CD4-positive, alpha-beta T cell (primary cell): ENCODE results near the gene COL13A1. TPM values are rescaled to one million over a fixed set of nuclear protein-coding genes. Genes with fewer than 3 reads are reported as not detected.

Experiments
- ATAC-seq: fragments of 200-7000 bp; cut with Tn5 transposase; one replicate; pipeline ENCODE4 v1.10.0; 2022; ENCODE audit warnings: mild to moderate bottlenecking; ENCODE audit not compliant: poor library complexity
- CTCF ChIA-PET: fragments of 350-600 bp; sonication (Branson Sonifier 250); formaldehyde crosslinking; loops from one replicate; lab custom pipeline; 2021; ENCODE audit warnings: antibody characterized with exemption, inconsistent platforms; lab: Charles Lee
- POLR2A ChIA-PET: fragments of 350-600 bp; sonication (Branson Sonifier 250); formaldehyde crosslinking; loops from one replicate; lab custom pipeline; 2021; ENCODE audit warnings: antibody characterized with exemption, inconsistent platforms; lab: Charles Lee
- DNase-seq, 14 experiments: peaks; one replicate each; pipeline ENCODE4 v3.0.0-alpha.2; 2013 to 2020; ENCODE audit warnings: mixed read lengths in 2 of 14
- H3K27ac ChIP-seq, 2 donors: one replicate each; pipeline versions ENCODE4 v1.5.1 to v1.7.0; 2013; ENCODE audit warnings: low read length in 2 of 2, low read depth in 1 of 2, mild to moderate bottlenecking in 1 of 2
- H3K27me3 ChIP-seq, 2 experiments: 1 replicate in 1 of 2; 2 replicates in 1 of 2; pipeline versions ENCODE4 v1.6.1 to v1.7.0; 2013; ENCODE audit warnings: low read length in 2 of 2, control low read depth in 1 of 2, mild to moderate bottlenecking in 1 of 2, moderate library complexity in 1 of 2; ENCODE audit not compliant: insufficient read depth in 2 of 2, control insufficient read depth in 1 of 2
- H3K36me3 ChIP-seq: one replicate; pipeline ENCODE4 v1.6.1; 2013; ENCODE audit warnings: low read length, control low read depth; ENCODE audit not compliant: insufficient read depth
- H3K4me1 ChIP-seq: one replicate; pipeline ENCODE4 v1.6.1; 2013; ENCODE audit warnings: low read length, control low read depth; ENCODE audit not compliant: insufficient read depth
- H3K4me3 ChIP-seq: one replicate; pipeline ENCODE4 v1.5.1; 2013; ENCODE audit warnings: mild to moderate bottlenecking, low read length, moderate library complexity
- H3K9me3 ChIP-seq, 2 experiments: 1 replicate in 1 of 2; 2 replicates in 1 of 2; pipeline versions ENCODE4 v1.6.1 to v1.7.0; 2013; ENCODE audit warnings: low read length in 2 of 2, mild to moderate bottlenecking in 2 of 2, control low read depth in 1 of 2, moderate library complexity in 1 of 2; ENCODE audit not compliant: control insufficient read depth in 1 of 2, insufficient read depth in 1 of 2
- H3K27ac Mint-ChIP-seq: one replicate; pipeline ENCODE4 v1.8.0; 2020; ENCODE audit warnings: mixed read lengths
- H3K27me3 Mint-ChIP-seq: one replicate; pipeline ENCODE4 v1.8.0; 2021; ENCODE audit warnings: mixed read lengths
- H3K36me3 Mint-ChIP-seq: one replicate; pipeline ENCODE4 v1.8.0; 2021; ENCODE audit warnings: low read depth, mixed read lengths
- H3K4me1 Mint-ChIP-seq: one replicate; pipeline ENCODE4 v1.8.0; 2021; ENCODE audit warnings: low read depth, mixed read lengths
- H3K4me3 Mint-ChIP-seq: one replicate; pipeline ENCODE4 v1.8.0; 2020; ENCODE audit warnings: mild to moderate bottlenecking, mixed read lengths
- H3K9me3 Mint-ChIP-seq: one replicate; pipeline ENCODE4 v1.8.0; 2020; ENCODE audit warnings: mixed read lengths
- intact Hi-C, 2 experiments: fragments of 100-400 bp; cut with DNase I in 1 of 2; cut with micrococcal nuclease in 1 of 2; formaldehyde crosslinking; loops; one replicate each; pipeline versions ENCODE4 v1.15.1 to v1.9.0; 2023 to 2025; cut with DNase I, micrococcal nuclease
- total RNA-seq, 174 experiments: library from RNA in 2 of 174; stranded (reverse) in 2 of 174; gene quantifications; one replicate each; pipeline ENCODE4 v1.2.3 and lab custom pipeline; 2021 to 2026
- TF ChIP-seq, protein P1 (sequence below): fragments of 200-600 bp; IDR thresholded peaks from one replicate; pipeline ENCODE4 v1.8.0; 2022; ENCODE audit warnings: antibody characterized with exemption, mild to moderate bottlenecking

COL13A1 gene
- total RNA-seq, 2 experiments from 2014 or later, result not detected

DNA sequence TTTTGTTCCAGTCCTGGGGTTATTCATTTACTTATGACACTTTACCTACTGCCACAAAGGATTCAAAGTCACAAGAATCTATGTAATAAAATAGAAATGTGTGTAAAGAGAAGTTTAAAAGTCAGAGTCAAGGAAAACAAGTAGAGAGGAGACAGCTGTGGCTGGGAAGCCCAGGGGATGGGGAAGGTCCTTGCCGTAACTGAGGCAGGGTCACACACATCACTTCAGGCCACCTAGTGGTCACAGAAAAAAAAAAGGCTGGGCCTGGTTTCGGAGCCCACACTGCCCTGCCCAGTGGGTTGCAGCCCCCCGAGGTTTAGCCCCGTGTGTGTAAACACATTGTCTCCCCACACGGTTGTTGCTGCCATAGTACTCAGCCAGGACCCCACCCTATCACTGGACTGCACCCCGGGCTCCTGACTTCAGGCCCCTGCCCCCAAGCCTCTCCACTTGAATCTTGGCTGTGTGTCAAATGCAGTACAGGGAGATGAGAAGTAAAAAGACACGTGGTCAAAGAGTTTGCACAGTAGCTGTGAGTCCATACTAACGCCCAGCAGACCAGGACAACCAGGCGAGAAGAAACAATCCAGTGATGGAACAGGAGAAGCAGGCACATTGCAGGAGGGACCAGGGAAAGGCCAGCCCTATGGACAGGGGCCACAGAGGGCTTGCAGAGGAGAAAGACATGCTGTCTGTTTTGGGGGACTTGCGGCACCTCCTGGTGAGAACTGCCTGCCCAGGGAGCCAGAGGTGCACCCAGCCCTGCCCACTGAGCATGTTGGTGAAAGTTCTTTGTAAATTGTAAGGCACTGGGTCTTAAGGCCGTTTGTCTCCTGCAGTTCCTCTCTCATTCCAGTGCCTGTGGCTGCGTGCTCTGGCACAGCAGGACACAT, 159.5 kb downstream of the COL13A1 start:
- TF ChIP-seq, protein P1, sequence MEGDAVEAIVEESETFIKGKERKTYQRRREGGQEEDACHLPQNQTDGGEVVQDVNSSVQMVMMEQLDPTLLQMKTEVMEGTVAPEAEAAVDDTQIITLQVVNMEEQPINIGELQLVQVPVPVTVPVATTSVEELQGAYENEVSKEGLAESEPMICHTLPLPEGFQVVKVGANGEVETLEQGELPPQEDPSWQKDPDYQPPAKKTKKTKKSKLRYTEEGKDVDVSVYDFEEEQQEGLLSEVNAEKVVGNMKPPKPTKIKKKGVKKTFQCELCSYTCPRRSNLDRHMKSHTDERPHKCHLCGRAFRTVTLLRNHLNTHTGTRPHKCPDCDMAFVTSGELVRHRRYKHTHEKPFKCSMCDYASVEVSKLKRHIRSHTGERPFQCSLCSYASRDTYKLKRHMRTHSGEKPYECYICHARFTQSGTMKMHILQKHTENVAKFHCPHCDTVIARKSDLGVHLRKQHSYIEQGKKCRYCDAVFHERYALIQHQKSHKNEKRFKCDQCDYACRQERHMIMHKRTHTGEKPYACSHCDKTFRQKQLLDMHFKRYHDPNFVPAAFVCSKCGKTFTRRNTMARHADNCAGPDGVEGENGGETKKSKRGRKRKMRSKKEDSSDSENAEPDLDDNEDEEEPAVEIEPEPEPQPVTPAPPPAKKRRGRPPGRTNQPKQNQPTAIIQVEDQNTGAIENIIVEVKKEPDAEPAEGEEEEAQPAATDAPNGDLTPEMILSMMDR, result no peak
- no peaks in the 10 kb centered on the region for H3K9me3 ChIP-seq
- CTCF ChIA-PET, result no interaction called here
- intact Hi-C loops, result loop anchor here in 1 of 2 experiments (10.0 kb wide), 1 partner anchor 184 kb away; the partner anchor contains the start of gene TYSND1
- no peak overlapping the region for H3K4me3 ChIP-seq
- peaks cover 32% of the 10 kb centered on the region for H3K27me3 Mint-ChIP-seq
- DNase-seq (no peak), ATAC-seq (no peak)
- H3K27ac ChIP-seq, result no peak overlapping the region
- POLR2A ChIA-PET, result no interaction called here
- H3K9me3 Mint-ChIP-seq, result no peaks in the 10 kb centered on the region
- no peaks in the 10 kb centered on the region for H3K4me1 Mint-ChIP-seq
- H3K27ac Mint-ChIP-seq, result no peak overlapping the region
- H3K36me3 ChIP-seq, result no peaks in the 10 kb centered on the region
- H3K36me3 Mint-ChIP-seq, result no peaks in the 10 kb centered on the region
- peaks cover 0 to 12% of the 10 kb centered on the region in 2 experiments for H3K27me3 ChIP-seq
- H3K4me1 ChIP-seq, result no peaks in the 10 kb centered on the region
- no peak overlapping the region for H3K4me3 Mint-ChIP-seq

DNA sequence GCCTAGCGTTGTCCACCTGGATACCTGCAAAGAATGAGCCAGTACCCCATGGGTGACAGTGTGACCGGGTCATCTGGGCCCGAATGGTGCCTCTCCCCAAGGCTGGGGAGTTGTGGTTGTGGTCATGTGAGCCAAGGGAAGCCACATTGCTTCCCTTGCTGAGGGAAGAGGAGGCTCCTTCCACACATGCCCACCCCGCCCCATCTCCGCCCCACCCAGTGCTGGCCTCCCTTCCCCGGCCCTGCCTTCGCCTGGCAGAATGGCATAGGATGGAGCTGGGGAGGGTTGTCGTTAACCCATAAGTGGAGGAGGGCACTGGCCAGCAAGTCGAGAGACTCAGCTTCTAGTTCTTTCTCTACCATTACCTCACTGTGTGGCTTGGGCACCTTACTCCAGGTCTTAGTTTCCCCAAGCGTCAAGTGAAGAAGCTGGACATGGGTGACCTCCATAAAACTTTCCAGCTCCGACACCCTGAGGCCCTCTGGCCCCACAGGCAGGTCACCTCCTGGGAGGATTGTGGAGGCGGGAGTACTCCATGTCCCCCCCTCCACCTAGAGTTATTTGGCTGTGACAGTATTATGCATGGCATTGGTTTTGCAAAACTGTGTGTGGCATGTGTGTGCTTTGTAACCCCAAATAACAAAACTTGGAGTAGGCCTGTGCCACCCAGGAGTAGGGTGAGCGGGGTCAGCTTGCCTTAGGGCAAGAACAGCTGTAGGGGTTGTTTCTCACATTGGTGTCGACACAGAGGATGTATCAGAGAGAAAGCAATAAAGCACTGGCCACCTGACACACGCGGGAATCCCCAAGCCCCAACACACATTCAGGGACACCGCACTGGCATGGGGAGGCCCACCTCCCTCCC, 160.4 kb downstream of the COL13A1 start:
- H3K4me3 Mint-ChIP-seq, result no peak overlapping the region
- H3K36me3 Mint-ChIP-seq, result no peaks in the 10 kb centered on the region
- Histone ChIP-seq H3K4me1 (no peaks in the 10 kb centered on the region), H3K36me3 (no peaks in the 10 kb centered on the region), H3K4me3 (no peak overlapping the region), H3K9me3 (no peaks in the 10 kb centered on the region), H3K27ac (no peak overlapping the region), H3K27me3 (peaks cover 0 to 6% of the 10 kb centered on the region in 2 experiments)
- H3K9me3 Mint-ChIP-seq, result no peaks in the 10 kb centered on the region
- no peaks in the 10 kb centered on the region for H3K4me1 Mint-ChIP-seq
- DNase-seq, result no peak
- H3K27me3 Mint-ChIP-seq, result peaks cover 32% of the 10 kb centered on the region
- ChIA-PET POLR2A (no interaction called here), CTCF (no interaction called here)
- ATAC-seq, result no peak
- no peak overlapping the region for H3K27ac Mint-ChIP-seq
- TF ChIP-seq, protein P1, result no peak
- intact Hi-C loops, result loop anchor here in 1 of 2 experiments (10.0 kb wide), 1 partner anchor 183 kb away; the partner anchor contains the start of gene TYSND1

GRCh38 chr10:69962746-69963135, 161.0 kb downstream of the COL13A1 start:
- Histone ChIP-seq H3K4me1 (no peaks in the 10 kb centered on the region), H3K27ac (no peak overlapping the region), H3K9me3 (no peaks in the 10 kb centered on the region), H3K27me3 (peaks cover 0 to 6% of the 10 kb centered on the region in 2 experiments), H3K36me3 (no peaks in the 10 kb centered on the region), H3K4me3 (no peak overlapping the region)
- TF ChIP-seq, protein P1, result no peak
- Mint-ChIP-seq H3K9me3 (no peaks in the 10 kb centered on the region), H3K36me3 (no peaks in the 10 kb centered on the region), H3K27me3 (peaks cover 32% of the 10 kb centered on the region), H3K4me1 (no peaks in the 10 kb centered on the region), H3K27ac (no peak overlapping the region), H3K4me3 (no peak overlapping the region)
- ChIA-PET CTCF (no interaction called here), POLR2A (no interaction called here)
- intact Hi-C loops, result loop anchor here in 1 of 2 experiments (10.0 kb wide), 1 partner anchor 182 kb away; the partner anchor contains the start of gene TYSND1
- ATAC-seq, result no peak
- no peak for DNase-seq
